ENCODE data around the gene NUCB2.
A peak's percentile ranks its signal among the peaks of the same experiment; 100 is the strongest.
"Not testable (repeated sequence)": the region's sequence is repeated elsewhere in the genome, so short reads cannot be mapped to it uniquely, and the experiment has no call there.

The NUCB2 gene

GRCh38 chr11:17257196-17257595, 19.3 kb upstream of the NUCB2 start:
- H3K4me3 ChIP-seq (ENCODE audit: low read length): no peak overlapping the region
- TF ChIP-seq ZNF274 (IDR thresholded peaks at IDR 0.05; ENCODE audit: low read depth, low read length): no peak

GRCh38 chr11:17258670-17259069, 17.9 kb upstream of the NUCB2 start:
- H3K4me3 ChIP-seq (ENCODE audit: low read length): no peak overlapping the region
- no peak for TF ChIP-seq ZNF274 (IDR thresholded peaks at IDR 0.05; ENCODE audit: low read depth, low read length)

- H3K4me3 ChIP-seq (ENCODE audit: low read length): no peak overlapping the region
- TF ChIP-seq ZNF274 (IDR thresholded peaks at IDR 0.05; ENCODE audit: low read depth, low read length): no peak
Observed at GRCh38 chr11:17259519-17259918, 17.0 kb upstream of the NUCB2 start.

GRCh38 chr11:17260020-17260419, 16.5 kb upstream of the NUCB2 start:
- no peak overlapping the region for H3K4me3 ChIP-seq (ENCODE audit: low read length)

GRCh38 chr11:17263769-17264168, 12.8 kb upstream of the NUCB2 start:
- no peak for TF ChIP-seq ZNF274 (IDR thresholded peaks at IDR 0.05; ENCODE audit: low read depth, low read length)

More at GRCh38 chr11:17260020-17260419, 16.5 kb upstream of the NUCB2 start:
- TF ChIP-seq ZNF274 (IDR thresholded peaks at IDR 0.05; ENCODE audit: low read depth, low read length): no peak

GRCh38 chr11:17266781-17267180, 9.8 kb upstream of the NUCB2 start:
- no peak overlapping the region for H3K4me3 ChIP-seq (ENCODE audit: low read length)
- no peak for TF ChIP-seq ZNF274 (IDR thresholded peaks at IDR 0.05; ENCODE audit: low read depth, low read length)

More at GRCh38 chr11:17263769-17264168, 12.8 kb upstream of the NUCB2 start:
- H3K4me3 ChIP-seq (ENCODE audit: low read length): no peak overlapping the region

- no peak overlapping the region for H3K4me3 ChIP-seq (ENCODE audit: low read length)
- TF ChIP-seq ZNF274 (IDR thresholded peaks at IDR 0.05; ENCODE audit: low read depth, low read length): no peak
Observed at GRCh38 chr11:17267576-17267975, 9.0 kb upstream of the NUCB2 start.

GRCh38 chr11:17268500-17268899, 8.0 kb upstream of the NUCB2 start:
- not testable (repeated sequence) for H3K4me3 ChIP-seq (ENCODE audit: low read length)

GRCh38 chr11:17268902-17269301, 7.6 kb upstream of the NUCB2 start:
- no peak for TF ChIP-seq ZNF274 (IDR thresholded peaks at IDR 0.05; ENCODE audit: low read depth, low read length)
- H3K4me3 ChIP-seq (ENCODE audit: low read length): no peak overlapping the region

GRCh38 chr11:17272801-17273200, 3.7 kb upstream of the NUCB2 start:
- TF ChIP-seq ZNF274 (IDR thresholded peaks at IDR 0.05; ENCODE audit: low read depth, low read length): no peak
- no peak overlapping the region for H3K4me3 ChIP-seq (ENCODE audit: low read length)

- no peak overlapping the region for H3K4me3 ChIP-seq (ENCODE audit: low read length)
- no peak for TF ChIP-seq ZNF274 (IDR thresholded peaks at IDR 0.05; ENCODE audit: low read depth, low read length)
Observed at GRCh38 chr11:17273211-17273610, 3.3 kb upstream of the NUCB2 start.

- no peak for TF ChIP-seq ZNF274 (IDR thresholded peaks at IDR 0.05; ENCODE audit: low read depth, low read length)
- H3K4me3 ChIP-seq (ENCODE audit: low read length): no peak overlapping the region
Observed at GRCh38 chr11:17273668-17274282, 2.8 kb upstream of the NUCB2 start.

- TF ChIP-seq ZNF274 (IDR thresholded peaks at IDR 0.05; ENCODE audit: low read depth, low read length): no peak
- peak overlapping the region; percentile 69; the same call in 1 of the 2 replicates for H3K4me3 ChIP-seq (ENCODE audit: low read length)
Observed at GRCh38 chr11:17275400-17276235, 921 bp upstream of the NUCB2 start.

GRCh38 chr11:17277024-17277584, 565 bp downstream of the NUCB2 start:
- peak overlapping the region; percentile 69 for H3K4me3 ChIP-seq (ENCODE audit: low read length)
- no peak for TF ChIP-seq ZNF274 (IDR thresholded peaks at IDR 0.05; ENCODE audit: low read depth, low read length)
